Inflammatory macrophage treated with lipopolysaccharide for 1 hour (primary cell): ENCODE measurements around the gene TEAD1.

Source experiments
- DNase-seq, 2 donors: peaks; one replicate each; pipeline ENCODE4 v3.0.0-alpha.2; 2020 to 2022

The TEAD1 gene

GRCh38 chr11:12845163-12845562 lies 170.9 kb downstream of the TEAD1 start:
- DNase-seq, result no peak

DNA sequence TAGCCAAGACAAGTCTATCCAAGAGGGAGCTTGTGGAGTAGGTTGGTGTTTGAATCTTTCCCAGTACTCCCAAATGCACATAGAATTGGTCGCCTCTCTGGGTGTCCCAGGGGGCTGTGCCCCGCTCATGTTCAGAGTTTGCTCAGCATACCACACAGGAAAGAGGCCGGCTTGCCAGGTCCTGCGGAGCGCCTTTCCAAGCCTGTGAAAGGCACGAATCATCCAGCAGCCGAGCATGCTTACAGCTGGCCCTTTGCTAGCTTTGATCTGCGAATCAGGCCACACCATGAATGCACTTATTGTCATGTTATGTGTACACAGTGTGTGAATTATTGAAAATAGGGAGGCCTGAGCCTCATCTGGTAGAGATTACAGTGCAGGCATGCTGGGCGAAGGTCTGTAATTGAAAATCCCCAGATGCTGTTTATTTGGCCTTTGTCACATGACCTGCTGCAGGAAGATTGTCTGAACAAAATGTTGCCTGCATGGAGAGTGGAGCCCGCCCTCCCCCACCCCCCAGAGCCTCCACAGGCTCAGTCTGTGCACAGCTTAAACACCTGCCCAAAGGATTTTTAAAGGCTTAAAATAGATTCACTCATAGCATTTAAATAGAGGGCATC lies 171.6 kb downstream of the TEAD1 start:
- DNase-seq, result no peak

GRCh38 chr11:12846786-12847615 lies 172.8 kb downstream of the TEAD1 start:
- no peak for DNase-seq

DNA sequence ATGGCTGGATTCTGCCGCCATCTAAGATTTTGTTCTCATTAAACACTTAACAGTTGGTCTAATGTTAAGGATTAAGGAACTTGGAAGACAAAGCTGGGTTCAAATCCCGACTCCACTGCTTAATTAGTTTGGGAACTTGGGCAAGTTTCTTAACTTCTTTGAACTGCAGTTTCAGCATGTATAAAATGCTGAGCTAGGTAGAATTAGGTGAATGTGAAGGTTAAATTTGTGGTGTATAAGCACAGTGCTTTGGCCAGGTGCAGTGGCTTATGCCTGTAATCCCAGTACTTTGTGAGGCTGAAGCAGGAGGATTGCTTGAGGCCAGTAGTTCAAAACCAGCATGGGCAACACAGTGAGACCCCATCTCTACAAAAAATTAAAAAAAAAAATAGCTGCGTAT lies 174.2 kb downstream of the TEAD1 start:
- no peak for DNase-seq

DNA sequence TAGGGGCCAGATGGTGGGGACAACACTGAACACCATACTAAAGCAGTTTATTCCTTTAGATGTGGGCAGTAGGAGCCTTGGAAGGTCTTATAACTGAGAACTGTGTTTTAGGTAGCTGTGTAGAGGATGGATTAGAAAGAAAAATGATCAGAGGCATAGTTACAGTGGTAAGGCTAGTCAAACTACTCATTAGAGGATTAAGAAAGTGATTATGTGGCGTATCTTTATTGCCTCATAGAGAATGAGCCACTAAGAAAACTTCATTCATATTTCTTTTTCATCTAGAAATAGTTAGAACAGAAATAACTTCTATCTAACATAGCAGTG lies 179.1 kb downstream of the TEAD1 start:
- no peak for DNase-seq

- no peak for DNase-seq
Measured at GRCh38 chr11:12853652-12854296, 179.6 kb downstream of the TEAD1 start.

DNA sequence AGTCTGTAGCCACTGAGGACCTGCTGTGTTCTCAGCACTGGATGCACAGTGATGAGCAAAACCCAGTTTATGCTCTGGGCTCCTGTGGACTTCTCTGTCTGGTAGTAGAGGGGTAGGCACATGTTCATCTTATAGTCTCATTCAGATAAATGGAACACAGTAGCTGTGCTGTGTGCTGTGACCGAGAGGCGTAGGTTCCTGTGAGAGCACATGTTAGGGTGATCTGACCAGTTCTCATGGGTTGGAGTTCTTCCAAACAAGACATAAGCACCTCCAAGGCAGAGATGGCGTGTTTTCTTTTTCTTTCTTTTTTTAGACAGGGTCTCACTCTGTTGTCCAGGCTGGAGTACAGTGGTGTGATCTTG lies 180.1 kb downstream of the TEAD1 start:
- no peak for DNase-seq

GRCh38 chr11:12854829-12855228 lies 180.6 kb downstream of the TEAD1 start:
- no peak for DNase-seq

DNA sequence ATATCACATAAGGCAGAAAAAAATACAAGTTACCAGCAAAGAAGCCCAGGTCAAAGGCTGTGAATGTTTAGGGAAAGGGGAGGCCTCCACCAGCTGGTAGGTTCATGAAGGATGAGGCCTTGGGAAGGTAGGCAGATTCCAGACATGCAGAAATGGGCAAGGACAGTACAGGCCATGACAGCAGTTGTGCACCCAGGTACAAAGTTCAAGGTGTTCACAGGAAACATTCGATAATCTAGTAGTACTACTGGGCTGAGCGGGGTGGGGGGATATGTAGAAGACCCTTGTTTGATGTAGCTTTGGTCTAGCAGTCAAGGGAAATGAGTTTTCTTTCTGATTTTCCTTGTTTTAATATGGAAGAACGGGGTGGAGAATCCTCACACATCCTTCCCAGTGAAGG lies 182.1 kb downstream of the TEAD1 start:
- DNase-seq, result no peak

DNA sequence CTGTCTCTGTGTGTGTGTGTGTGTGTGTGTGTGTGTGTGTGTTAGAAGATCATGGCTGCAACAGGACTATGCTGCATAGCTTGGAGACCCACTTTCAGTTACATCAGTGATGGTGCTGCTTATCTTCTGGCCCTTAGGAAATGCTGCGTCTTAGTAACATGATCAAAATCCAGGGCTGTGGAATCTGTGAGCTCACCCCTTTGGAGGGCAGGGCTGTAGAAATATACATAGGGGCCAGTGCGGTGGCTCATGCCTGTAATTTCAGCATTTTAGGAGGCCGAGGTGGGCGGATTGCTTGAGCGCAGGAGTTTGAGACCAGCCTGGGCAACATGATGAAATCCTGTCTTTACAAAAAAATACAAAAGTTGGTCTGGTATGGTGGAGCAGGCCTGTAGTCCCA lies 183.4 kb downstream of the TEAD1 start:
- DNase-seq, result no peak

DNA sequence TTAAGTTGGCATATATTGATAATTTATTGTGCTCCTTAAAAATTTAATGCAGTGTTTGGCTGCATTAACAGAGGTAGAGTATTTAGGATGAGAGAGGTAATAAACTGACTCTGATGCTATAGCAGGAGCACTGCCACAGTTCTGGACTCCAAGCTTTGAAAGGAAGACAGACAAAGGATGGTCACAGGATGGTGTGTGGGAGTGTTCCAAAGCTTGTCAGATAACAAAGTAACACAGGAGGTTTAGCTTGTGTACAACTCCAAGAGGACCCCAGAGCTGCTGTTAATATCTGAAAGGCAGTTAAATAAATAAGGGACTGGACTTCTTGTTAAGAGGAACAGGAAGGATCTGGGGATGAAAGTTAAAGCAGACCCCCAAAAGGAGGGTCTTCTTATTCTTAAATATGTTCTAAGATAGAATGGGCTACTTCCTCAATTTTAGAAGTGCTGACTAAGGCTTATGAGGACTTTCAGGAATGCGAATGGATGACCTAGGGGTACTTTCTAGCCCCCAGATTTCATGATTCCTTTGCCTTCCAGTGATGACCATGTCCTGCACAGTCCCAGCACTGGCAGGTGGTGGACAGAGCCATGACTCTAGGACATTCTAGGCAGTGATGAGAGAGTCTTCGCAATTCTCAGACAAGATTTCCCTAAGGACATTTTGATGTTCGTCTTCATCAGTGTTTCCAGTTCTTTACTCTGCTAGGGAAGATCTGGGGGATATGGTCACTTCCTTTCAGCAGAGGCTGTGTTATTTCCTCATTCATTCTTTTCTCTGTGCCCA lies 185.8 kb downstream of the TEAD1 start:
- no peak for DNase-seq

GRCh38 chr11:12860827-12861226 lies 186.6 kb downstream of the TEAD1 start:
- DNase-seq, result peak in 1 of 2 donors; percentile 4

- no peak for DNase-seq
Measured at GRCh38 chr11:12862696-12863469, 188.7 kb downstream of the TEAD1 start.

- no peak for DNase-seq
Measured at GRCh38 chr11:12863605-12864121, 189.4 kb downstream of the TEAD1 start.

DNA sequence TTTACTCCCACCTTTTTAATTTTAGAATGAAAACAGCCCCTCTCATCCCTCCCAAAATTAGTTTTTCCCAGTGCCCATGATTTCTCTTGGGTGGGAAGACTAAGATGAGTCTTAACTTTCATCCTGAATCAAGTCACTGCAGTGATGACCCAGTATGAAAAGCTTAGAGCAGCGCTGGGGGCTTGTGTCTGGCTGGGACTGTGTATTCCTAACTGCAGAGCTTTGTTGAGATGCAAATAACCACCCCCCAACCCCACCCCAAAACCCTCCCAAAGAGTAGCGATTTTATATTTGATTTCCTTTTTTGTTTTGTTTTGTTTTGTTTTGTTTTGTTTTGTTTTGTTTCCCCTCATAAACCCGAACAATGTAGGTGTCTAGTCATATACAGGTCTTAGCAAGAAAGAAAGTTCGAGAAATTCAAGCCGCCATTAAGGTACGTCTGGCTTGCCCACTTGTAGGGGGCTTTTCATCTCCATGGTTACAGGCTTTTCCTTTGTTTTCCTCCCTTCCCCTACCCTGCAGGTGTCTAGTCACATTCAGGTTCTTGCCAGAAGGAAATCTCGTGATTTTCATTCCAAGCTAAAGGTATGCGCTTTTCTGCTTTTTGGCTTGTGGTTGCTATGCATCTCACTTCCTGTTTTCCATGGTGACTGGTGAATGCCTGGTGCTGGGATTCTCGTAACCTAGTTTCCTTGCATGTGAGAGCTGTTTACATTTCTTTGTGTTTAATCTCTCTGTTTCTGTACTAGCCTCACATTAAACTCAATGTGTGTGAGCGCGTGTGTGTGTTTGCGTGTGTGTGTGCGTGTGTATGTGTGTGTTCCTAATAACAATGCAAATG lies 190.3 kb downstream of the TEAD1 start:
- DNase-seq, result no peak

DNA sequence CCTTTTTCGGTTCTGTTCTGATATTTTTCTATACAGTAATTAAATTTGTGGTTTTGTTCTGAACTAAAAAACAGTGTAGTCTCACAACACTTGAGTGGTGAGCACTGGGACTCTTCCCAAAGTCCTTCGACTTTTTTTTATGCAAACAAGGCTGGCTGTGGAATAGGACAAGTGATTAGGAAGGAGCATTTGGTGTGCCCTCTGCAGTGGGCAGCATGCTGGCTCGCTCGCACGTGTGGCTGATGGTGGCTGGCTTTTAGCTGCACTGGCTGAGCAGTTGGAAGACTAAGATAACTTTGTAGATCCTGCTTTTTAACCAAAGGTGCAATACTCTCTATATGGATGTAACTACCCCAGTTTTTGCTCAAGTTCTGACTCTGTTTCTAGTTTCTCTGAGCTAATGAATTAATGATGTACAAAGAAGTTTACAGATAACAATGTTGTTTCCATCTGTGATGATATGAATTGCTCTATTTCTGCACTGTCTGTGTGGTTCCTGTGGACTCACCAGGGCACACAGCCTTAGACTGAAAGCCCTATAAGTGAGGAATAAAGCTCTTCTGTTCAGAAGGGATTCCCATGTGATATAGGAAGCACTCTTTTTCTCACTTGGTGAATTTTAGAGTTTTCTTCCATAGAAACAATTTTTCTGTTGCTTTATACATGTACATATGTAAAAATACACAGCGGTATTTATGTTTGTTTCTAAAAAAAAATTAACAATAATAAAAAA lies 191.8 kb downstream of the TEAD1 start:
- DNase-seq, result no peak

- no peak for DNase-seq
Measured at GRCh38 chr11:12867531-12867930, 193.3 kb downstream of the TEAD1 start.

GRCh38 chr11:12868315-12869073 lies 194.3 kb downstream of the TEAD1 start:
- DNase-seq, result no peak

DNA sequence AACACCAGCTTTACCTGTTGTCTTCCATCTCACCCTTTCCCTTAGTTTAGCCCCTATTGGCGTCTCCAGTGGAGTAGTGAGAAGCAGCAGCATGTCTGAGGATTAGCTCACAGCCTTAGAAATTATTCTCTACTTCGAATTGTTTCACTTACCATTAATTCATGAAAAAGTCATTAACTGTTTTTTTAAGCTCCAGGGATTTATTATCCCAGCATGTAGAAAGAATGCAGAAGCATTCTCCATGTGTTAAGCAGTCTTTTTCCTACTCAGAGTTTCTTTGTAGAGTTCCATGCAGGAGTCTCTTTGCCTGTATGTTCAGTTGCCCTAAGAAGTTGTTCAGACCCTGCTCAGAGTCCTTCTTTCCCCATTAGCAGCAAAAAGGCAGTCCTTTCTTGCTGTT lies 197.0 kb downstream of the TEAD1 start:
- no peak for DNase-seq

- no peak for DNase-seq
Measured at GRCh38 chr11:12871788-12872321, 197.6 kb downstream of the TEAD1 start.
